Stimulated activated CD4-positive, alpha-beta T cell treated with anti-CD3 and anti-CD28 coated beads, Interleukin-15, amount 100 ng/mL, for 48 hours (primary cell): ENCODE data around the gene STON2.

ENCODE experiments used
- DNase-seq, 2 donors: peaks; one replicate each; pipeline ENCODE4 v3.0.0-alpha.2; 2020; ENCODE audit warnings: low read depth in 2 of 2

Gene STON2

GRCh38 chr14:81303258-81303935, 96.7 kb downstream of the STON2 start:
- peak; percentile 38 to 39 for DNase-seq

- DNase-seq = no peak
Measured at GRCh38 chr14:81302638-81303037, 97.5 kb downstream of the STON2 start.

- DNase-seq = no peak
Measured at GRCh38 chr14:81301813-81302212, 98.3 kb downstream of the STON2 start.

GRCh38 chr14:81301371-81301770, 98.8 kb downstream of the STON2 start:
- no peak for DNase-seq

- DNase-seq = no peak
Measured at GRCh38 chr14:81298911-81299310, 101.2 kb downstream of the STON2 start.

GRCh38 chr14:81298122-81298521, 102.0 kb downstream of the STON2 start:
- DNase-seq = no peak

GRCh38 chr14:81295958-81296923, 103.9 kb downstream of the STON2 start:
- no peak for DNase-seq

GRCh38 chr14:81289516-81289915, 110.6 kb downstream of the STON2 start:
- DNase-seq = no peak

GRCh38 chr14:81286574-81287370, 113.4 kb downstream of the STON2 start:
- no peak for DNase-seq

GRCh38 chr14:81285245-81285644, 114.9 kb downstream of the STON2 start:
- no peak for DNase-seq

- DNase-seq = no peak
Measured at GRCh38 chr14:81281332-81281731, 118.8 kb downstream of the STON2 start.

GRCh38 chr14:81280136-81280791, 119.9 kb downstream of the STON2 start:
- no peak for DNase-seq

- DNase-seq = no peak
Measured at GRCh38 chr14:81277096-81277495, 123.0 kb downstream of the STON2 start.

GRCh38 chr14:81276073-81277069, 123.8 kb downstream of the STON2 start:
- DNase-seq = no peak

- no peak for DNase-seq
Measured at GRCh38 chr14:81275305-81276072, 124.6 kb downstream of the STON2 start.

- no peak for DNase-seq
Measured at GRCh38 chr14:81273961-81274575, 126.1 kb downstream of the STON2 start.

GRCh38 chr14:81273521-81273920, 126.6 kb downstream of the STON2 start:
- no peak for DNase-seq

GRCh38 chr14:81272317-81272716, 127.8 kb downstream of the STON2 start:
- DNase-seq = no peak

- no peak for DNase-seq
Measured at GRCh38 chr14:81269979-81270375, 130.1 kb downstream of the STON2 start.
